ENCODE measurements around the gene ITGB2. TPM values are rescaled to one million over a fixed set of nuclear protein-coding genes. Genes with fewer than 3 reads are reported as not detected.

The ITGB2 gene
- total and polyA plus RNA-seq, 4 donors, result 19.2 to 36.7 (median 27.8) TPM

GRCh38 chr21:44903689-44904088 is 17.0 kb downstream of the ITGB2 start:
- Histone ChIP-seq H3K4me3 (ENCODE audit: low read depth, low read length) (no peak overlapping the region), H3K9me3 (ENCODE audit: control insufficient read depth, insufficient read depth, low read length) (no peaks in the 10 kb centered on the region), H3K4me1 (ENCODE audit: control insufficient read depth, insufficient read depth, low read length) (peaks cover 3% of the 10 kb centered on the region), H3K27me3 (ENCODE audit: control insufficient read depth, insufficient read depth, low read length) (no peaks in the 10 kb centered on the region), H3K27ac (ENCODE audit: low read depth, low read length) (no peak overlapping the region), H3K36me3 (ENCODE audit: control insufficient read depth, insufficient read depth, low read length) (peaks cover 4% of the 10 kb centered on the region)
- 86% methylated on average over 21 of the region's 22 CpGs for WGBS (ENCODE audit: insufficient coverage)
- no peak for DNase-seq (ENCODE audit: low read depth in 4 of 6, low spot score in 6 of 6)

GRCh38 chr21:44903050-44903685 is 17.5 kb downstream of the ITGB2 start:
- DNase-seq (ENCODE audit: low read depth in 4 of 6, low spot score in 6 of 6), result no peak
- Histone ChIP-seq H3K27me3 (ENCODE audit: control insufficient read depth, insufficient read depth, low read length) (no peaks in the 10 kb centered on the region), H3K4me3 (ENCODE audit: low read depth, low read length) (no peak overlapping the region), H3K27ac (ENCODE audit: low read depth, low read length) (no peak overlapping the region), H3K36me3 (ENCODE audit: control insufficient read depth, insufficient read depth, low read length) (peaks cover 4% of the 10 kb centered on the region), H3K4me1 (ENCODE audit: control insufficient read depth, insufficient read depth, low read length) (peaks cover 3% of the 10 kb centered on the region), H3K9me3 (ENCODE audit: control insufficient read depth, insufficient read depth, low read length) (no peaks in the 10 kb centered on the region)
- 85% methylated on average over 18 of the region's 18 CpGs for WGBS (ENCODE audit: insufficient coverage)

- WGBS (ENCODE audit: insufficient coverage), result 95% methylated on average over 27 of the region's 30 CpGs
- DNase-seq (ENCODE audit: low read depth in 4 of 6, low spot score in 6 of 6), result no peak
- H3K27ac ChIP-seq (ENCODE audit: low read depth, low read length), result no peak overlapping the region
- H3K9me3 ChIP-seq (ENCODE audit: control insufficient read depth, insufficient read depth, low read length), result no peaks in the 10 kb centered on the region
- no peaks in the 10 kb centered on the region for H3K27me3 ChIP-seq (ENCODE audit: control insufficient read depth, insufficient read depth, low read length)
- H3K4me3 ChIP-seq (ENCODE audit: low read depth, low read length), result no peak overlapping the region
- peaks cover 4% of the 10 kb centered on the region for H3K36me3 ChIP-seq (ENCODE audit: control insufficient read depth, insufficient read depth, low read length)
- peaks cover 3% of the 10 kb centered on the region for H3K4me1 ChIP-seq (ENCODE audit: control insufficient read depth, insufficient read depth, low read length)
Observed at GRCh38 chr21:44902268-44903049, 18.2 kb downstream of the ITGB2 start.

- no peak for DNase-seq (ENCODE audit: low read depth in 4 of 6, low spot score in 6 of 6)
- no peak overlapping the region for H3K27ac ChIP-seq (ENCODE audit: low read depth, low read length)
- H3K27me3 ChIP-seq (ENCODE audit: control insufficient read depth, insufficient read depth, low read length), result no peaks in the 10 kb centered on the region
- no peak overlapping the region for H3K4me3 ChIP-seq (ENCODE audit: low read depth, low read length)
- peaks cover 3% of the 10 kb centered on the region for H3K4me1 ChIP-seq (ENCODE audit: control insufficient read depth, insufficient read depth, low read length)
- H3K36me3 ChIP-seq (ENCODE audit: control insufficient read depth, insufficient read depth, low read length), result peaks cover 4% of the 10 kb centered on the region
- no peaks in the 10 kb centered on the region for H3K9me3 ChIP-seq (ENCODE audit: control insufficient read depth, insufficient read depth, low read length)
- 87% methylated on average over 27 of the region's 27 CpGs for WGBS (ENCODE audit: insufficient coverage)
Observed at GRCh38 chr21:44901391-44902074, 19.2 kb downstream of the ITGB2 start.

- no peak overlapping the region for H3K27ac ChIP-seq (ENCODE audit: low read depth, low read length)
- H3K9me3 ChIP-seq (ENCODE audit: control insufficient read depth, insufficient read depth, low read length), result no peaks in the 10 kb centered on the region
- no peak for DNase-seq (ENCODE audit: low read depth in 4 of 6, low spot score in 6 of 6)
- no peak overlapping the region for H3K4me3 ChIP-seq (ENCODE audit: low read depth, low read length)
- H3K4me1 ChIP-seq (ENCODE audit: control insufficient read depth, insufficient read depth, low read length), result peaks cover 3% of the 10 kb centered on the region
- 74% methylated on average over 20 of the region's 28 CpGs for WGBS (ENCODE audit: insufficient coverage)
- peaks cover 4% of the 10 kb centered on the region for H3K36me3 ChIP-seq (ENCODE audit: control insufficient read depth, insufficient read depth, low read length)
- H3K27me3 ChIP-seq (ENCODE audit: control insufficient read depth, insufficient read depth, low read length), result no peaks in the 10 kb centered on the region
Observed at GRCh38 chr21:44900559-44901251, 20.0 kb downstream of the ITGB2 start.

- no peak for DNase-seq (ENCODE audit: low read depth in 4 of 6, low spot score in 6 of 6)
- 85% methylated on average over 37 of the region's 37 CpGs for WGBS (ENCODE audit: insufficient coverage)
Observed at GRCh38 chr21:44899768-44900558, 20.7 kb downstream of the ITGB2 start.

GRCh38 chr21:44898851-44899767 is 21.6 kb downstream of the ITGB2 start:
- WGBS (ENCODE audit: insufficient coverage), result 84% methylated on average over 49 of the region's 49 CpGs
- Histone ChIP-seq H3K27me3 (ENCODE audit: control insufficient read depth, insufficient read depth, low read length) (no peaks in the 10 kb centered on the region), H3K4me3 (ENCODE audit: low read depth, low read length) (no peak overlapping the region), H3K27ac (ENCODE audit: low read depth, low read length) (no peak overlapping the region), H3K36me3 (ENCODE audit: control insufficient read depth, insufficient read depth, low read length) (peaks cover 4% of the 10 kb centered on the region), H3K4me1 (ENCODE audit: control insufficient read depth, insufficient read depth, low read length) (no peaks in the 10 kb centered on the region), H3K9me3 (ENCODE audit: control insufficient read depth, insufficient read depth, low read length) (no peaks in the 10 kb centered on the region)
- DNase-seq (ENCODE audit: low read depth in 4 of 6, low spot score in 6 of 6), result no peak

More at GRCh38 chr21:44899768-44900558, 20.7 kb downstream of the ITGB2 start:
- Histone ChIP-seq H3K9me3 (ENCODE audit: control insufficient read depth, insufficient read depth, low read length) (no peaks in the 10 kb centered on the region), H3K27ac (ENCODE audit: low read depth, low read length) (no peak overlapping the region), H3K4me3 (ENCODE audit: low read depth, low read length) (no peak overlapping the region), H3K4me1 (ENCODE audit: control insufficient read depth, insufficient read depth, low read length) (no peaks in the 10 kb centered on the region), H3K27me3 (ENCODE audit: control insufficient read depth, insufficient read depth, low read length) (no peaks in the 10 kb centered on the region), H3K36me3 (ENCODE audit: control insufficient read depth, insufficient read depth, low read length) (peaks cover 4% of the 10 kb centered on the region)

- no peak overlapping the region for H3K27ac ChIP-seq (ENCODE audit: low read depth, low read length)
- no peaks in the 10 kb centered on the region for H3K9me3 ChIP-seq (ENCODE audit: control insufficient read depth, insufficient read depth, low read length)
- no peaks in the 10 kb centered on the region for H3K27me3 ChIP-seq (ENCODE audit: control insufficient read depth, insufficient read depth, low read length)
- no peak overlapping the region for H3K4me3 ChIP-seq (ENCODE audit: low read depth, low read length)
- H3K4me1 ChIP-seq (ENCODE audit: control insufficient read depth, insufficient read depth, low read length), result no peaks in the 10 kb centered on the region
- 59% methylated on average over 13 of the region's 13 CpGs for WGBS (ENCODE audit: insufficient coverage)
- DNase-seq (ENCODE audit: low read depth in 4 of 6, low spot score in 6 of 6), result no peak
- peaks cover 4% of the 10 kb centered on the region for H3K36me3 ChIP-seq (ENCODE audit: control insufficient read depth, insufficient read depth, low read length)
Observed at GRCh38 chr21:44898011-44898488, 22.6 kb downstream of the ITGB2 start.

Measured in spinal cord (tissue), 10 donors.